EL (cell line): Measurements from ENCODE around the gene CCR6.

Source experiments
- DNase-seq: peaks from one replicate; pipeline ENCODE4 v3.0.0-alpha.2; 2016

The CCR6 gene

DNA sequence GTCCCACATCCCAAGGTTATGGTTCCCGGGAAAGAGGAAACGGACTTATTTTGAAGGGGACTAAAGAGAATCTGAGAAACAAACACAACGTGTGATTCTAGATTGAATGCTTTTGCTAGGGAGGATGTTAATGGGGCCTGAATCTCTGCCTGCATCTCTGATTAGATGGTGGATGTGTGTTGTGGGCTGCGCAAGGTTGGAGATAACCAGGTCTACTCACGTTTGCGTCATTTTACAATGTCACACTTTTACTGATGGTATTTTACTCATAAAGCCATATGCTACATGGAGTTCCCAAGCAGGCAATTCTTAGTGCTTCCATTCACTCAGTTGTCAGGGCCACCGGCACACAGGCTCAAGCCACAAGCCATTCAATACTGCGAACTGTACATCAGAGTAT, 23.2 kb upstream of the CCR6 start:
- DNase-seq: no peak

GRCh38 chr6:167100241-167100674, 22.6 kb upstream of the CCR6 start:
- DNase-seq: no peak

DNA sequence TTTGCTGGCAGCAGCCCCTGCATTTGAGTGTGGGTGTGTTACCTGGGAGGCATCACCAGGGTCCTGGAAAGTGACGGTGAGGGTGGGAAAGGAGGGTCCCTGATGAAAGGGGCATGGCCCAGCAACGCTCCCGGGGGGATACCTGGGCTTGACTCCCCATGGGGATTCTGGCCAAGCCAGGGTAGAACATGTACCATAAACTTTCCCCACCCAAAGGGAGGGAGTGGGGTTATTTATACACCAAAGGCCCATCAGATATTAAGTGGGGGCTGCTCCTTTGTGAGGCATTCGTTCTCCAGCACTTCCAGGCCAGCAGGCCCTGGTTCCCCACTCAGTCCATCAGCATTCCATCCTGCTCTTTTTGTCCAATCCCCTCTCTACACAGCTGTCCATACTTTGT, 20.6 kb upstream of the CCR6 start:
- no peak for DNase-seq

DNA sequence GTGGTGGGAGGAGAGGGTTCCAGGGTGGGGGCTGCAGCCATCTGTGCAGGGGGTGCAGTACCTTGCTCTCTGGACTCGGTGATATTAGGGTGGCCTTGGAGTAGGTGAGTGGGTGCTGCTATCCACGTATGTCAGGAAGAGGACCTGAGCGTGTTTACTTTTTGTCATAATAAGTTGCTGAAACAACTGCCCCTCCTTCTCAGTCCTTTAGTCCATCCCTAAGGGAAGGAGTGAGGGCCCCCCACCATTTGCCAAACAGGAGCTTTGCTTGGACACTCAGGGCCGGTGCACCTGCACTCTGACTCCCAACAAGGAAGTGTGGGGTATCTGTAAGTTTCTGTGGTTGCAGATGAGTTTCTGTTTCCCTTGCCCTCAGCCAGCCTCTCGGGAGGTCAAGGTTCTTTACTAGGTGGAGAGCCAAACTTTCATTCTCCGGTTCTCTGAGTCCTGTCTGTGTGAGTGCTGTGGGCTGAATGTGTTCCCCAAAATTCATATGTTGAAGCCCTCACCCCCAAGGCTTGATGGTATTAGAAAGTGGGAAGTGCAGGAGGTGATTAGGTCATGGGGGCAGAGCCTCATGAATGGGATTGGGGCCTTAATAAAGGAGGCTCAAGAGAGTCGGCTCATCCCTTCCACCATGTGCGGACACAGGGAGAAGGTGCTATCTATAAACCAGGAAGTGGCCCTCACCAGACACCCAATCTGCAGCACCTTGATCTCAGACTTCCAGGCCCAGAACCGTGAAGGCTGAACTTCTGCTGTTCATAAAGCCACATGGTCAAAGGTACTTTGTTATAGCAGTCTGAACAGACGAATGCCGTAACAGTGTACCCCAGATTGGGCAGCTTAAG, 19.6 kb upstream of the CCR6 start:
- DNase-seq: no peak

- DNase-seq: no peak
Observed at GRCh38 chr6:167104388-167104787, 18.5 kb upstream of the CCR6 start.

DNA sequence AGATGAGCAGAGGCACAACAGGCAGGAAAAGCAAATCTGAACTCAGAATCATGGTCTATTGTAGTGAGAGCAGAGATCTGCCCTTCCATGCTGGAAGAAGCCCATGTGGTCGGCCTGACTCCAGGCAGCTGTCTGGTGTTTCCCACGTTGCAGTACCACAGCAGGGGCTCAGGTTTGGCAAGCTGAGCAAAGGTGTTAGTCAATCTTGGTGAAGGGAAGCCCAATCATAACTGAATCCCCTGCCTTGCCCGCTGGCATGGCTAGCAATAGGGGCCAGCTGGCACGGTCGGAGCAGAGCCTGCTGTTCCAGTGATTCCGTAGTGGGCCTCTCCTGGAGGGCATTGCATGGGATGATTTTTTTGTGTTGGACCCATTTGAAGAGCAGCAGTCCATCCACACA, 17.8 kb upstream of the CCR6 start:
- no peak for DNase-seq

GRCh38 chr6:167106406-167106805, 16.5 kb upstream of the CCR6 start:
- no peak for DNase-seq

GRCh38 chr6:167107787-167108186, 15.1 kb upstream of the CCR6 start:
- no peak for DNase-seq

GRCh38 chr6:167108278-167108677, 14.6 kb upstream of the CCR6 start:
- no peak for DNase-seq

DNA sequence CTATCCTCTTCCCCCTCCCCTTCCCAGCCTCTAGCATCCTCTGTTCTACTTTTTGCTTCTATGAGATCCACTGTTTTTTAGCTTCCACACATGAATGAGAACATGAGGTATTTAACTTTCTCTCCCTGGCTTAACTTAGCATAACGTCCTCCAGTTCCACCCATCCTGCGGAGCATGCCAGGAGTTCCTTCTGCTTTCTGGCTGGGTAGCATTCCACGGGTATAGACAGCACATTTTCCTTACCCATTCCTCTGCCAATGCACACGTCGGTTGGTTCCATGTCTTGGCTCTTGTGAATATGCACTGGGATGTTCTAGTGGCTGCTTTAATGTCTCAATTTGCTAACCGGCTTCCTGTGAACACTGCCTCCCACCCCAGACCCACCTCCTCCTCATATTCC, 13.2 kb upstream of the CCR6 start:
- DNase-seq: no peak

DNA sequence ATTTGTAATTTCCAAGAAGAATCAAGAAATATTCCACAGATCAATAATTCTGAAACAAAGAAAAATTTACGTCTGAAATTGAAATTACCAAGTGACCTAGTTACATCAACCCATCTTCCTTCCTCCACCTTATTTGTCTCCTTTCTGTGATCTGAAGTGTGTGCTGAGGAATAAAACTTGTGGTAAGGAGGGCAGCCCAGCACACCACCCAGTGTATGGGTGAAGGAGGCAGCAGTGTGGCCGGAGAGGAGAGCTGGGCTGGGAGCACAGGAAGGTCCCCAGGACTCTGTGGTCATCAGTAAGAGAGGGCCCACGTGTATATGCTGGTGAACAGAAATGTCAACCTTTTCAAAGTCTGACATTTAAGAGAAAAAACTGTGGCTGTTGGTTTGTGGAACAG, 11.3 kb upstream of the CCR6 start:
- DNase-seq: no peak

DNA sequence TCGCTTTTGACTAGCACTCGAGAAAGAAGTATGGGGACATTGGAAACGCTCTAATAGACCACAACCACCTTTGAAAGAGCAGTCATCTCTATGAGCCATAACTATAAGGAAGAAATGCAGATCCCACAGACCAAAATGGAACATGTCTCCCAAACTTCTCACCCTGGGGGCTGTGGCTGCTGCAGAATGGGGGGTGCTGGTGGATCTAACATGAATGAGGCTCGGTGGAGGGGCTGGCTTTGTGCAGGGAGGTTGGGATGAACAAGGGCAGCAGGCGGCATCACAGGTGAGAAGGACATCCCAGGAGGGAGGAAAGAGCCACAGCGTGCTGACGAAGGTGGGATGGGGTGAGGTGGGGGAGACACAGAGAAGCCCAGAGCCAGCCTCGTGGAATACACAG, 10.5 kb upstream of the CCR6 start:
- DNase-seq: no peak

- DNase-seq: no peak
Observed at GRCh38 chr6:167113047-167113754, 9.7 kb upstream of the CCR6 start.

DNA sequence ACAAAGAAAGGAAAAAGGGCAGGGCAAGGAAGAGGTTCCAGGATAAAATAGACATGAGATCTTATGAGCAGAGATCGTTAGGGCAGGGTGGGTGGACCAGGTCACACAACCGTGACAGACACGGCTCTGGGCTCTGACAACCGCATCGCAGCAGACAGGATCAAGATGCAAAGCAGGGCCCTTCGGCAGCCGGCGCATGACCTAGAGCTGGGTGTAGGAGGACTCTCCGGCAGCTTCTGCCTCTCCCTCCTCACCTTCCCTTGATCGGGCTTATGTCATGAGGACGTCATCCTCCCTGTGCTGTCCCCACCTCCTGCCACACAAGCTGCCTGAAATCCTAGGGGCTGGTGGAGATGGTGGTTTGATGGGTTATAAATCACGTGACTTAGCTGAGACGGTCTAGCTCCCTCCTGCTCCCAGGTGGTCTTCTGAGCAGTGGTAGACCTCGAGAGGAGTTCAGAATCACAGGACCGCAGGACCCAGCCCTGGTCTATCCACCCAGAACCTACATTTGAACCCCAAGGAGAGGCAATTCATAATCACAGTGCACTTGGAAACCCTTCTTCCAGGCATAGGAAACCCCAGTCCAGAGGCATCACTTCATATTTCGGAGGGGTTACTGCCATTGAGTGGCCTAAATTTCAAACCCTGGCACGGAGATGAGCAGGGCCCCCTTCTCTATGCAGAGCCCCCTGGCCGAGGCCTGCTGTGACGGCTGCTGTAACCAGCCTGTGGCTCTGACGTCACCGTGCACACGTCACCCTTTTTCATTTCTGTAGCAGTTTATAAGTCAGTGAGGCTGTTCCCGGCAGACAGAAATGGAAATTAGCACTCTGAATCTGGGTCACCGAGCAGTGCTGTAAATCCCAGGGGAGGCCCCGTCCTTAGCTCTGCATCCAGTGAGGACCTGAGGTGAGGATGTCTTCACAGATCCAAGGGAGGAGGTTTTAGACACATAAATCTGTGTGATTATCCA, 8.7 kb upstream of the CCR6 start:
- DNase-seq: no peak

DNA sequence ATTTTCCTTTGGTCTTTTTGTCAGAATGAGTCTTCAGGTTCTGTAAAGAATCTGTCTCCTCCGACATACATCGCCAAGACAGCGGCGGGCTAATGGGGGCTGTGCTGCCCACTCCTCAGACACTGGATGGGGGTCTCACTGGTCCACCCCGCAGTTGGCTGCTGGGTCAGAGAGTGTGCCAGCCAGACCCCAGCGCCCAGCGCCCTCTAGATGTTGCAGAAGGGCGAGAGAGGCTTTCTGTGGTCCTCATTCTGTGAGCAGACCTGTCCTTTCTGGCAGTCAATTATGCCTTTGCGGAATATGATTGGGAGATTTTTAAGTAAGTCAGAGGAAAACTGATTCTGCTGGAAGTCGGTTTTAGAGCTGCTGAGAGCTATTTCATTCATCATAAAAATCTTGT, 7.8 kb upstream of the CCR6 start:
- no peak for DNase-seq

DNA sequence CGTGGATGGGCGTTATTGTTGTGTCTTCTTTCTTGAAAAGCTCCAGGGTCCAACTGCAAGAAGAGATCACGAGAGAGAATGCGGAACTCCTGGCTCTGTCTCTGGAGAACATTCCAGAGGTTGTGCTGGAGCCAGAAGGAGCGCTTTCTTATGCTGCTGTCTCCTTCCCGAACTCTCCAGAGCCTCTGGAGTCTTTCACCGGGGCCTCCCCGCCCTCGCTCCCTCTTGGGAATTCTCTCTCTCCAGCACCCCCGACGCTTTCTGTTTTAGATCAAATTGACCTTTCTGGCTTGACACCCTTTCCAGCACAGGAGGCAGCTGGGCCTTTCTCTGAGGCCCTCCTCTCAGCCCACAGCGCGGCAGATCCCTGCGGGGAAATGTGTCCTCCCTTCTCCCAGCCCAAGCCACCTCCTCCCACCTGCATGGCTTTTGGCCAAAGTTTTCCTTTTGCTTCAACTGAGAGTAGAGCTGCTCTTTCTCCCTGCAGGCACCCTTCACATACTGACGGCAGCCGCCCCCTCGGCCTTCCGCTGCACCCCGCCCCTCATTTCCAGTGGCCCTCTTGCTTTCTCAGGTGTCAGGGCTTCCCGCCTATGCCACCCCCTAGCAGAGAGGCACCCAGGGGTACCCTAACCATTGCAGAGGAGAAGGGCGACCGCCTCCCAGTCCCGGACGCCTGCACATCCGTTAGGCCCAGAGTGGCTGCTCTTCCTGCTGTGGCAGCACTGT, 6.6 kb upstream of the CCR6 start:
- no peak for DNase-seq

- DNase-seq: no peak
Observed at GRCh38 chr6:167116838-167117228, 6.1 kb upstream of the CCR6 start.

- DNase-seq: no peak
Observed at GRCh38 chr6:167118006-167118405, 4.9 kb upstream of the CCR6 start.

DNA sequence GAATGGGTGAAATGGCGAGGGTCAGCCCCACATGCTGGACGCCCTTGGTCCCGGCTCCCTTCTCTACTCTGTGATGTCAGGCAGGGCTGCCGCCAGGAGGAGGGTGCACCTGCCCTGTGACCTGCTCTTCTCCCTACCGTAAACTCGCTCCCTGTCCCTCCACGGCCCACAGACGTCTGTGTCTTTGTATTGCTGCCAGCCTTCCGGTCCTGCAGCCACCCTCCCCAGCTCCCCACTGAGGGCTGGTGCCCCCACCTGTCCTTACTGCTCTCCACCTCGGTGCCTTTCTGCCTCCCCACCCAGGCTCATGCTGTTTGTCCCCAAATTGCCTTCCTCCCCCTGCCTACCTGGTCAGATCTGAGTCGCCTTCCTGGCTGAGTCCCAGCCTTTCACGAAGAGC, 4.1 kb upstream of the CCR6 start:
- no peak for DNase-seq

GRCh38 chr6:167119670-167120582, 3.0 kb upstream of the CCR6 start:
- no peak for DNase-seq

- DNase-seq: no peak
Observed at GRCh38 chr6:167120583-167120903, 2.4 kb upstream of the CCR6 start.
